Stimulated activated effector memory CD8-positive, alpha-beta T cell treated with anti-CD3 and anti-CD28 coated beads, Interleukin-12 subunit alpha, Interleukin-12 subunit beta, amount 100 ng/mL, for 72 hours (primary cell): ENCODE measurements around the gene MTR.
A peak's percentile ranks its signal among the peaks of the same experiment; 100 is the strongest.
"Not testable (repeated sequence)": the region's sequence is repeated elsewhere in the genome, so short reads cannot be mapped to it uniquely, and the experiment has no call there.

Experiments
- ATAC-seq: fragments of 150-1000 bp; cut with Tn5 transposase; 2 replicates; pipeline ENCODE4 v1.10.0; 2021
- DNase-seq, 2 donors: peaks; one replicate each; pipeline ENCODE4 v3.0.0; 2021 to 2022; ENCODE audit warnings: low spot score in 2 of 2
- H3K27ac Mint-ChIP-seq: one replicate; pipeline ENCODE4 v1.8.0; 2022; ENCODE audit warnings: mild to moderate bottlenecking, mixed read lengths
- H3K36me3 Mint-ChIP-seq: one replicate; pipeline ENCODE4 v1.8.0; 2022; ENCODE audit warnings: mild to moderate bottlenecking, mixed read lengths
- H3K4me1 Mint-ChIP-seq: one replicate; pipeline ENCODE4 v1.8.0; 2022; ENCODE audit warnings: mixed read lengths
- H3K4me3 Mint-ChIP-seq: one replicate; pipeline ENCODE4 v1.8.0; 2022; ENCODE audit warnings: mild to moderate bottlenecking, mixed read lengths
- H3K9me3 Mint-ChIP-seq: one replicate; pipeline ENCODE4 v1.8.0; 2022; ENCODE audit warnings: mixed read lengths

The MTR gene

DNA sequence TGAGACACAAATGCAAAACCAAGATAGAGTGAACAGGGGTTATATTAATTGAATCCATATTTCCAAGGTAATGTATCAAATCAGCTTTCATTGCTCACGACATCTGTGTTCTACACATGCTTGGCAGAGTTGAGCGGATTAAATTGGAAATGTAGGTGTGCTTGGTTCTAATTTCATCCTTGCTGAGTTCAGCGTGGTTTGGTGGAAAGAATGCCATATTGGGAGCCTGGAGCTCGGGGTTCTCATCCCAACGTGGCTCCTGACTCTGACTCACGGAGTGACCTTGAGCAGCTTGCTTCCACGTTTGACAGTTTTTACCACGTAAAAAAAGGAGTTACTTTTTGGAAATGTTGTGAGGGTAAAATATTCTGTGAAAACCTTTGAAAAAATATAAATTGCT is 92.0 kb downstream of the MTR start:
- peaks cover 89% of the 10 kb centered on the region for H3K36me3 Mint-ChIP-seq
- no peaks in the 10 kb centered on the region for H3K9me3 Mint-ChIP-seq
- H3K4me1 Mint-ChIP-seq: no peaks in the 10 kb centered on the region
- H3K27ac Mint-ChIP-seq: no peak overlapping the region
- ATAC-seq (no peak), DNase-seq (no peak)
- no peak overlapping the region for H3K4me3 Mint-ChIP-seq

DNA sequence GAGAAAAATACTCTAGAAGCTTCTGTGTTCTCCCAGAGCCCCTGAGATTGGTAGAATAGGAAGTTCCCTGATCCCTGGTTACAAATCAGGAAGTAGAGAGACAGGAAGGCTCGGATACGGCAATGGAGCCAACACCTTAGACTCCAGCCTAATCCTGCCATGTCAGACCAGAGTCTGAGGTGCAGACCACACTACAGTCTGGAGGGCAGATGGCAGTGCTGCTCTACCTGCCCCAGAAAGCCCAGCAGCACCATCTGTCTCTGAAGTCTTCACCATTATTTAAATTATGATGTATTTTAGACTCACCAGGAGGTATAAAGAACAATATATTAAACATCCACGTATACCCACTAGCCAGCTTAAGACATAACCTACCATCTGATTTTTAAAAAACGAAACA is 93.0 kb downstream of the MTR start:
- peaks cover 92% of the 10 kb centered on the region for H3K36me3 Mint-ChIP-seq
- ATAC-seq (no peak), DNase-seq (no peak)
- no peaks in the 10 kb centered on the region for H3K4me1 Mint-ChIP-seq
- no peaks in the 10 kb centered on the region for H3K9me3 Mint-ChIP-seq
- H3K27ac Mint-ChIP-seq: no peak overlapping the region
- no peak overlapping the region for H3K4me3 Mint-ChIP-seq

DNA sequence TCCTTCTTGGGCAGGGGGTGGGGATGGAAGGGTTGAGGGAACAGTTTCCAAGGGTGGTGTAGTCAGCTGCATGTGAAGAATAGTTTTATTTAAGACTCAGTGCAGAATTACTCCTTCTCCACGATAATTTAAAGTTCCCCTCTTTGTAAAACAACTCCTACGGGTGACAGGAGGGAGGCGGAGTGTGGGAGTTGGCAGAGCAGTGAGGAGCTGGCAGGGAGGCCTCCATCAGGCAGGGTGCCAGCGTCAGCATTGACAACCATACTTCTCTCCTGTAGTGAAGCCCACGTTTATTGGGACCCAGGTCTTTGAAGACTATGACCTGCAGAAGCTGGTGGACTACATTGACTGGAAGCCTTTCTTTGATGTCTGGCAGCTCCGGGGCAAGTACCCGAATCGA is 93.8 kb downstream of the MTR start:
- H3K36me3 Mint-ChIP-seq: peaks cover 93% of the 10 kb centered on the region
- DNase-seq (no peak), ATAC-seq (no peak)
- H3K4me3 Mint-ChIP-seq: no peak overlapping the region
- H3K27ac Mint-ChIP-seq: no peak overlapping the region
- H3K4me1 Mint-ChIP-seq: no peaks in the 10 kb centered on the region
- no peaks in the 10 kb centered on the region for H3K9me3 Mint-ChIP-seq

DNA sequence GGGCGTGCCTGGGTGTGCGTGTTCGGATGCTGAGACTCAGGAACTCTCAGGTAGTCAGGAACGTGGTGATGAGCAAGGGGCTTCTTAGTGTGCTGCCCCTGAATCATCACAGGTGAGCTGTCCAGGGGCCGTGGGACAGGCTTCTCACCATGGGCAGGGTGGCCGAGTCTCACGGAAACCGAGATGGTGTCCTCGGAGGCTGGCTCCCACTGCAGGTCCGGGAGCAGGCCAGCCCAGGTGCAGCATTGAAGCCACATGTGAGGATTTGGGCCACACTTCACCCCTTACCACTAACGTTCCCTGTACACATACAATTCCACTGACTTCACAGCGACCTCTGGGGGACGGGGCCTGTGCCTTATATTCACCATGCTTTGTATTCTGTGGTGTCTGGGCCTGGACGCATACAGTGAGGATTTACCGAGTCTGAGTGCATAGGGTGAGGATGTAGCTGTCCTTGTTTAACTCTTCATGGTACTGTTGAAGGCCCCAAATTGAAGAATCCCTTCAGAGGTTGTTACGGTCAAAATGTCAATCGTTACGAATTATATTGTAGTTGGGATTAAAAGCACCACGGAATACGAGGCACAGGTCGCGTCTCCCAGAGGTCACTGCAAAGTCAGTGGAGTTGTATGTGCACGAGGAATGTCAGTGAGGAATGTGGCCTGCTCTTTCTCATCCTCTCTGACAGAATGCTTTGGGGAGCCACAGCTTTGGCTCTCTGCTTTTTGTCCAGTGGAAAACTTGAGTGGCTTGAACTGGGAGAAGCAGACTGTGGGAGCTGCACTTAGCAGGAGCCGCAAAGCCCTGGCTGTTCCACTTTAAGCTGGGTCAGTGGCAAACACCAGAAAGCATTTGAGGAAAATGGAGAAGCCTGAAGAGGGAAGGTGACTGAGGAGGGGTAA is 95.3 kb downstream of the MTR start:
- H3K36me3 Mint-ChIP-seq: peaks cover 94% of the 10 kb centered on the region
- H3K4me3 Mint-ChIP-seq: no peak overlapping the region
- H3K27ac Mint-ChIP-seq: peak overlapping the region; percentile 46
- H3K9me3 Mint-ChIP-seq: no peaks in the 10 kb centered on the region
- ATAC-seq (no peak), DNase-seq (no peak)
- H3K4me1 Mint-ChIP-seq: no peaks in the 10 kb centered on the region

DNA sequence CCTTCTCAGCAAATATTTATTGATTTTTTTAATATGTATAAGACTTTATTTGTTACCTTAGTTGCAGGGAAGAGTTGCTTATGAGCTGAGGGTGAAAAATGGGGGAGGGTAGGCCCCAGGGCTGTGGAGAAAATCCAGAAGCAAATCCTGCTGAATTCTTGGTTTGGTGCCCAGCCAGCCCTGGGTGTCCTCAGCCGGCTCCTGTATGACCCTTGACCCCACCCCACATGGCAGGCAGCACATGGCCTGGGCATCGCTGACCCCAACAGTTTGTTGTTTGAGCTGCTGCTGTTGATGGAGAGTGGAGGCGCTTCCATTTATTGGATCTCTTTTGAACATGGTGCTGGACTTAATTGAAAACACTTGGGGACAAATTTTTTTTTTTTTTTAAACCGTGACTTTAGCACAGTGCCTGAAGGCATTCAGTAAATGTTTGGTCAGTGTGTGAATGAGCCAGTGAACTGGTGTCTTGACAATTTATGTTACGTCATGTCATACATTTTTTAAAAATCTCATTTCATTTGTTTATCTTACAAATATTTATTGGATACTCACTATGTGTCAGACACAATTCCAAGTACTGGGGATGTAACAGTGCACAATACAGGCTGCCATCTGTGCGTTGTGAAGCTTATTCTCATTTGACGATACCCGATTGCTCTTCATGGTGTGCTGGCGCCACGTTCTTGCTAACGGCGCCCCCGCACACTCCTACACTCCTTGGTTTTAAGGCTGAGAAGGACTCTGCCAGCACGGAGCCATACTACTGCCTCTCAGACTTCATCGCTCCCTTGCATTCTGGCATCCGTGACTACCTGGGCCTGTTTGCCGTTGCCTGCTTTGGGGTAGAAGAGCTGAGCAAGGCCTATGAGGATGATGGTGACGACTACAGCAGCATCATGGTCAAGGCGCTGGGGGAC is 98.8 kb downstream of the MTR start:
- Mint-ChIP-seq H3K9me3 (no peaks in the 10 kb centered on the region), H3K36me3 (peaks cover 94% of the 10 kb centered on the region), H3K4me3 (no peak overlapping the region), H3K27ac (no peak overlapping the region), H3K4me1 (no peaks in the 10 kb centered on the region)
- ATAC-seq (no peak), DNase-seq (no peak)

DNA sequence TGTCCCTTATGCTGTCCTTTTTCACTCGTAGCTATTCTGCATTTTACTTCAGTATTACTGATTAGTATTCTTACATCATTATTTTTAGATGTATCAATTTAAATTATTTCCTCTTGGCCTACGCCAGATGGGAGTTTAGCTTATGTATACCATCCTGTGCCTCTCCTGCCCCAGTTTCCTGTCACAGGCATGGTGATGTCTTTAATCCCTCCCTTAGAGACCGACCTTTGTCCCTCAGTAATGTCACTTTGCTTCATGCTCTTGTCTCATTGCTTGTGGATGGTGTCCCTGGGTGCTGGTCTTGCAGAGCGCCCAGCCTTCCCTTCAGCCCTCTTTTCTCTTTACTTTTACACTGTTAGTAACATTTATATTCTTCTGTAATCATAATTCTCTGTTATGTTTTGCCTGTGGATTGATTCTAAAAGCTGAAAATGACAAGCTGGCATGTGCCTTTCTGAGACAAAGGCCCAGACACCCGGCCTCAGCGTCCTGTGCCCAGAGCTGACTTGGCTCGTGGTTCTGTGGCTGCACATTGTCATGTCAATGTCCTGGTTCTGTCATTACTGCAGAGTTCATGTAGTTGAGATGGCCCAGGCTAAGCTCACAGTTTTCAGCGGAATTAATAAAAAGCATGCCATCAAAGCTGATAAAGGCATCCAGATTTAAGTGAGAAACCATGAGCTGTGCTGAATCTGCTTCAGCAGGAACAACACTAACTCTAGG is 100.7 kb downstream of the MTR start:
- no peaks in the 10 kb centered on the region for H3K4me1 Mint-ChIP-seq
- H3K4me3 Mint-ChIP-seq: no peak overlapping the region
- no peak overlapping the region for H3K27ac Mint-ChIP-seq
- H3K36me3 Mint-ChIP-seq: peaks cover 92% of the 10 kb centered on the region
- peaks cover 3% of the 10 kb centered on the region for H3K9me3 Mint-ChIP-seq
- DNase-seq: no peak
- ATAC-seq: no peak

DNA sequence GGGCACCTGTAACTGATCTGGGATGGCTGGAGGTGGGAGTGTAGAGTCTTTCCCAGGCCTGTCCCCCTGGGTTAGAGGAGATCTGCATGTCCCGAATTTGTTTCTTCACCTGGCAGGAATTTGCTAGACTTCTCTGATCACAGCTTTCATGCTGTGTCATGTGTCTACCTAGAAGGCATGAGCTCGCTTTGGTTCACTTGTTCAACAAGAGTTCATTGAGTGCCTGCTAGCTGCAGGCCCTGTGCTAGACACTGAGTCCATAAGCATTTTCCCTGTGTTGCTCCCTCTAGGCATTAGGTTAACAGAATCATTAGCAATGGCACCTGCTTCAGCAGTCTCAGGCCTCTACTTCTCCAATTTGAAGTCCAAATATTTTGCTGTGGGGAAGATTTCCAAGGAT is 101.6 kb downstream of the MTR start:
- Mint-ChIP-seq H3K4me1 (no peaks in the 10 kb centered on the region), H3K9me3 (peaks cover 7% of the 10 kb centered on the region), H3K36me3 (peaks cover 89% of the 10 kb centered on the region), H3K27ac (no peak overlapping the region), H3K4me3 (no peak overlapping the region)
- ATAC-seq (no peak), DNase-seq (no peak)

DNA sequence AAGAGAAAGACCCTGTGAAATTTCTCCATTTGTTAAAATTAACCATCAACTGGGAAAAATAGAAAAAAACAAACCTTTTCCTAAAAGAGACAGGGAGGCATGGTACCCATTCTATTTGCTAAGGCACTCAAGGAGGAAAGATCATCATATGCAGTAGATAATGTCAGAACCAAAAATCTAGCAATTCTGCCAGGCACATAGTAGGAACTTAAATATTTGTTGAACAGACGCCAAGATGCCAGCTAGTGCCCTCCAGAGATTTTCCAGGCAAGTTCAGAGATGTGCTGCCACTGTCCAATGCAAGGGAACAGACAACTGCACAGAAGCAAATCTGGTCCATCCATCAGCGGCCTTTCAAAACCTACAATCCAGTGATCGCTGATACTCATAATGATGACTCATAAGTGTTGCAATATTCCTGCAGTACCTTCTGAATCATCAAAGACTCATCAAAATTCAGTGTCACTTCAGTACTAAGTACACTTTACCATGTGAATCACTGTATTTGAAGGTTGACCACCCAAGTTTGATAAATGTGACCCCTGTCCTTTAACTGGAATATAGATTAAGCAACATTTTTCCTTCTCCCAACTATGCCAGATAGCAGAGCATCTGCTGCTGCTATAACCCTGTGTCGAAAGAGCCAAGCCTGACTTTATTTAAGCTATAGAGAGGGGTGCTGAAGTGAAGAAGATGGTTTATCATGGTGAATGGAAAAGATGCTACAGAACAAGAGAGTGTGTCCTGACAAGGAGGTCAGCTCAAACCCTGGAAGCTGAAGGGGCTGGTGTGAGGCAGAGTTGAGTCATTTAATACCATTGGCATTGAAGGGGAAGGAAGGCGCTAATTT is 110.0 kb downstream of the MTR start:
- H3K27ac Mint-ChIP-seq: no peak overlapping the region
- H3K9me3 Mint-ChIP-seq: peaks cover 7% of the 10 kb centered on the region
- DNase-seq (no peak), ATAC-seq (peak; percentile 86)
- peaks cover 5% of the 10 kb centered on the region for H3K36me3 Mint-ChIP-seq
- H3K4me1 Mint-ChIP-seq: peaks cover 12% of the 10 kb centered on the region
- no peak overlapping the region for H3K4me3 Mint-ChIP-seq

DNA sequence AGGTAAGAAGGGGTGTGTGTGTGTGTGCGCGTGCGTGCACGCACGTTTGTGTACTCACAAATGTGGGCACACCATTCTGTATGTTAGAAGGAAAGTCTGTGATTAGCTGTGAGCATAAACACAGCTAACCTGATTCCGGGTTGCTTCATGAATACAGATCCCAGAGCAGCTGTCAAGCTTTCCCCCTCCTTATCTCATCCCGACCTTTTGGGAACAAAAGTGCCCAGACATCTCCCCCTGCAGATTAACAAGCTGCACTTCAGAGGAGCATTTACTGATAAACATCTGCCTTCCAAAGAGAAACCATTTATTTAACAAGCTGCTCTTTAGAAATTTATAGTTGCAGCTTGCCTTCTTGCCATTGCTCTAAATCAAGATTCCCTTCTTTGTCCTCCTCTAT is 112.1 kb downstream of the MTR start:
- Mint-ChIP-seq H3K27ac (no peak overlapping the region), H3K36me3 (no peaks in the 10 kb centered on the region), H3K4me1 (peaks cover 12% of the 10 kb centered on the region), H3K4me3 (no peak overlapping the region), H3K9me3 (no peaks in the 10 kb centered on the region)
- no peak for ATAC-seq
- no peak for DNase-seq

DNA sequence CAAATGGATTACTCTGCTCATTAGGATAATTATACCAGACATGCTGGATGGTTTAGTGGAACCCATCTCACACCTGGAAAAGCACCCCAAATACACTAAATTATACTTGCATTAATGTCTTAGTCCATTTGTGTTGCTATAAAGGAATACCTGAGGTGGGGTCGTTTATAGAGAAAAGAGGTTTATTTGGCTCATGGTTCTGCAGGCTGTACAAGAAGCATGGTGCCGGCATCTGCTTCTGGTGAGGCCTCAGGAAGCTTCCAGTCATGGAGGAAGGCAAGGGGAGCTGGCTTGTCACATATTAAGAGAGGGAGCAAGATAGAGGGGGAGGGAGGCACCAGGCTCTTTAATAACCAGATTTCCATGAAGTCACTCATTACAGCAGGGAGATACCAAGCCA is 113.6 kb downstream of the MTR start:
- no peaks in the 10 kb centered on the region for H3K9me3 Mint-ChIP-seq
- no peak overlapping the region for H3K4me3 Mint-ChIP-seq
- DNase-seq (no peak), ATAC-seq (no peak)
- no peak overlapping the region for H3K27ac Mint-ChIP-seq
- H3K36me3 Mint-ChIP-seq: no peaks in the 10 kb centered on the region
- peaks cover 12% of the 10 kb centered on the region for H3K4me1 Mint-ChIP-seq

DNA sequence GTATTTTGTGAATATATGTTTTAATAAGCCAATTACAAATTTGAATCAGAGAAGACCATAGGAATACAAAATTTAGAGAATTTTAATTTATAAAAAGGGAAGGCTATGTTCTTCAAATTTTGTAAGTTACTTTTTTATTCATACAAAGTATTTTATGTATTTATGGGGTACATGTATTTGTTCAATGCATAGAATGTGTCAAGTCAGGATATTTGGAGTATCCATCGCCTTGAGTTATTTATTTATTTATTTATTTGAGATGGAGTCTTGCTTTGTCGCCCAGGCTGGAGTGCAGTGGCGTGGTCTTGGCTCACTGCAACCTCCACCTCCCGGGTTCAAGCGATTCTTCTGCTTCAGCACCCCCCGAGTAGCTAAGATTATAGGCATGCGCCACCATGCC is 116.0 kb downstream of the MTR start:
- H3K27ac Mint-ChIP-seq, H3K9me3 Mint-ChIP-seq, ATAC-seq, H3K4me3 Mint-ChIP-seq, H3K4me1 Mint-ChIP-seq, DNase-seq, H3K36me3 Mint-ChIP-seq: not testable (repeated sequence)

DNA sequence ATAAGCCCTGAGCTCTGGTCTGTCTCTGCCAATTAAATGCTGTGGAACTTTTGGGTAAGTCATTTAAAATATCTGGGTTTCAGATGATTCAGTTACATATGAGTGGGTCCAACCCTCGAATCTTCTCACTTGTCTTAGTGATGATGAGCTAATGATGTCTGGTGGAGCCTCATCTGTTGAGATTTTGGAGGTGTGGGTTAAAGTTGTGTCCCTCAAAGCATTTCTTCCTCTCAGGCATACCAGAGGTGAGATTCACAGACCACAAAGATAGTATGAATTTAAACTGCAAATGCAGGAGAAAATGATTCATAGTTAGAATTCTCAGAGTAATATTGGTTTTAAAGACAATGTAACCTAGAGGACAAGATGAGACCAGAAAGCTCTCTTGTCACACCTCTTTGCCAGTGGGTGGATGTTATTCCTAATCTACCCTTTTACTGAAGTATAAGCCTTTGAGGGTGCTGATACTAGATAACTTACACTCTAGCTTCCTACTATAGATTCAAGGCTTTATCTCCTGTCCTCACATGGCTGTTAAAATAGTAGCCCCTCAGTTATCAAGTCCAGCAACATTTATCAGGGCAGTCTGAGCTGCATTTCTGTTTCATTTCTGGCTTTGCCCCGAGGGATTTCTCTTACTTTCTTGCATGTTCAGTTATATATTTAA is 118.4 kb downstream of the MTR start:
- H3K27ac Mint-ChIP-seq: no peak overlapping the region

DNA sequence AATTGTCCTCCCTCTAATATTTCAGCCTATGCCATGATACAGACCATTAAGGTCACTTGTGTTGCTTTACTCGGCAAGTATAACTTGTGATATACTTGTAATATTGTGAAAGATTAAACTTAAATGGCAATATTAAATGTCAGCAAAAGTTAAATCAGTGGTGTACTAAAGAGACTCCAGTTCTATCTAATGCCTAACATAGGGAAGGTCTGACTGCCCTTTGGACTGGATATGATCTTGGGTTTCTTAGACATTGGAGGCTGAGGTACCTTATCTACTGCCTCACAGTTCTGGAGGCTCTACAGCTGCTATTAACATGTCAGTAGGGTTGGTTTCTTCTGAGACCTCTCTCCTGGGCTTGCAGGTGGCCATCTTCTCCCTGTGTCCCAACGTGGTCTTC is 119.3 kb downstream of the MTR start:
- no peaks in the 10 kb centered on the region for H3K36me3 Mint-ChIP-seq
- ATAC-seq: no peak
- H3K4me1 Mint-ChIP-seq: no peaks in the 10 kb centered on the region
- DNase-seq: no peak
- peaks cover 9% of the 10 kb centered on the region for H3K9me3 Mint-ChIP-seq
- H3K4me3 Mint-ChIP-seq: no peak overlapping the region
- H3K27ac Mint-ChIP-seq: no peak overlapping the region

More for the DNA sequence above, 118.4 kb downstream of the MTR start:
- Mint-ChIP-seq H3K4me1 (no peaks in the 10 kb centered on the region), H3K4me3 (no peak overlapping the region), H3K9me3 (peaks cover 9% of the 10 kb centered on the region), H3K36me3 (no peaks in the 10 kb centered on the region)
- DNase-seq: no peak
- peak; percentile 80 for ATAC-seq

DNA sequence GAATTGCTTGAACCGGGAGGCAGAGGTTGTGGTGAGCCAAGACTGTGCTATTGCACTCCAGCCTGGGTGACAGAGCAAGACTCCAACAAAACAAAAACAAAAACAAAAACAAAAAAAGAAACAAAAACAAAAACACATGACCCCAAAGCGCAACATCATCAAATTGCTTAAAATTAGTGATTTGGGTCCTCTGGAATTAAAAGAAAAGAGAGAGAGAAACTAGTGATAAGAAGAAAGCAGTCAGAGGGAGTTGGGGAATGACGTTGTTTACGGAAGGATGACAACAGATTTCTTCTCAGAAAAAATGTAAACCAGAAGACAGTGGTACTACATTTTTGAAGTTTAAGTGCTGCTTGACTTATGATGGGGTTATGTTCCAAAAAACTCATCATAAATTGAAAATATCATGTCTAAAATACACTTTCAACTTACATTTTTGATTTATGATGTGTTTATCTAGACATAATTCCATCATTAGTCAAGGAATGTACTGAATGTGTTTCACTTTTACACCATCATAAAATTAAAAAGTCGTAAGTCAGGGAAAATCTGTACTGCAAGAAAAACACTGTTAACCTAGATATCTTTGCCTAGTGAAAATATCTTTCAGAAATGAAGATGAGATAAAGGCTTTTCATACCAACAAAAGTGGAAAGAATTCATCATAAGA is 121.2 kb downstream of the MTR start:
- Mint-ChIP-seq H3K27ac (no peak overlapping the region), H3K36me3 (no peaks in the 10 kb centered on the region), H3K4me3 (no peak overlapping the region), H3K9me3 (peaks cover 9% of the 10 kb centered on the region), H3K4me1 (no peaks in the 10 kb centered on the region)
- ATAC-seq (no peak), DNase-seq (no peak)
